GM23338 (cell line): ENCODE data around the gene SALL2. TPM values are rescaled to one million over a fixed set of nuclear protein-coding genes. Genes with fewer than 3 reads are reported as not detected.

ENCODE experiments used
- ATAC-seq: fragments of 200-7000 bp; cut with Tn5 transposase; 3 replicates; pipeline ENCODE4 v1.9.1; 2020
- DNase-seq: peaks from one replicate; pipeline ENCODE4 v3.0.0-alpha.2; 2015; ENCODE audit warnings: low spot score
- H2AFZ ChIP-seq: fragments of 200-600 bp; sonication (generic); 2 replicates; pipeline ENCODE4 v1.8.0; 2016; ENCODE audit warnings: antibody characterized with exemption, mild to moderate bottlenecking, moderate library complexity
- H3F3A ChIP-seq: fragments of 200-600 bp; sonication (generic); replicated peaks from 2 replicates; pipeline ENCODE4 v1.8.0; 2017; ENCODE audit warnings: antibody characterized with exemption, mixed run types, low read depth
- H3K27ac ChIP-seq: fragments of 200-600 bp; sonication (generic); 2 replicates; pipeline ENCODE4 v1.6.1; 2016; ENCODE audit warnings: low read depth
- H3K27me3 ChIP-seq: fragments of 200-600 bp; sonication (generic); 2 replicates; pipeline ENCODE4 v1.8.0; 2016; ENCODE audit warnings: mild to moderate bottlenecking, mixed run types, moderate library complexity; ENCODE audit not compliant: insufficient read depth
- H3K36me3 ChIP-seq: fragments of 200-600 bp; sonication (generic); 2 replicates; pipeline ENCODE4 v1.8.0; 2016; ENCODE audit warnings: mild to moderate bottlenecking; ENCODE audit not compliant: insufficient read depth
- H3K4me1 ChIP-seq: fragments of 200-600 bp; sonication (generic); 2 replicates; pipeline ENCODE4 v1.8.0; 2016; ENCODE audit warnings: mild to moderate bottlenecking, moderate library complexity; ENCODE audit not compliant: insufficient read depth
- H3K4me2 ChIP-seq: fragments of 200-600 bp; sonication (generic); 2 replicates; pipeline ENCODE4 v1.7.1; 2017; ENCODE audit warnings: mixed run types
- H3K4me3 ChIP-seq: fragments of 200-600 bp; sonication (generic); 2 replicates; pipeline ENCODE4 v1.6.1; 2016; ENCODE audit warnings: mixed run types
- H3K79me2 ChIP-seq: fragments of 200-600 bp; sonication (generic); replicated peaks from 2 replicates; pipeline ENCODE4 v1.8.0; 2017; ENCODE audit warnings: mild to moderate bottlenecking; ENCODE audit not compliant: insufficient read depth
- H3K9me2 ChIP-seq: fragments of 200-600 bp; sonication (generic); 2 replicates; pipeline ENCODE4 v1.8.0; 2017; ENCODE audit not compliant: insufficient read depth
- H4K20me1 ChIP-seq: fragments of 200-600 bp; sonication (generic); replicated peaks from 2 replicates; pipeline ENCODE4 v1.8.0; 2017; ENCODE audit warnings: mild to moderate bottlenecking; ENCODE audit not compliant: insufficient read depth
- H3K27ac Mint-ChIP-seq: 2 replicates; pipeline ENCODE4 v1.8.0; 2020; ENCODE audit warnings: inconsistent platforms, mild to moderate bottlenecking, moderate library complexity, mixed read lengths
- H3K27me3 Mint-ChIP-seq: 3 replicates; pipeline ENCODE4 v1.8.0; 2022; ENCODE audit warnings: low read depth, mild to moderate bottlenecking, moderate library complexity, mixed read lengths, inconsistent platforms; ENCODE audit not compliant: insufficient read depth, poor library complexity
- H3K36me3 Mint-ChIP-seq: 3 replicates; pipeline ENCODE4 v1.8.0; 2021; ENCODE audit warnings: low read depth, mild to moderate bottlenecking, inconsistent platforms, moderate library complexity, mixed read lengths
- H3K4me1 Mint-ChIP-seq: 3 replicates; pipeline ENCODE4 v1.8.0; 2020; ENCODE audit warnings: mild to moderate bottlenecking, inconsistent platforms, mixed read lengths
- H3K4me3 Mint-ChIP-seq: 3 replicates; pipeline ENCODE4 v1.8.0; 2021; ENCODE audit warnings: moderate library complexity, mild to moderate bottlenecking, inconsistent platforms, mixed read lengths
- H3K9me3 Mint-ChIP-seq: 3 replicates; pipeline ENCODE4 v1.8.0; 2020; ENCODE audit warnings: moderate library complexity, mild to moderate bottlenecking, inconsistent platforms, mixed read lengths
- CREB1 ChIP-seq: fragments of 250-450 bp; sonication (Bioruptor Pico); IDR thresholded peaks from 2 replicates; pipeline ENCODE4 v1.5.0; 2020; ENCODE audit warnings: low read depth, mild to moderate bottlenecking, moderate library complexity
- CTCF ChIP-seq, 2 experiments: fragments of 200-600 bp in 1 of 2; sonication (generic) in 1 of 2; conservative IDR thresholded peaks; 2 replicates each; pipeline versions ENCODE4 v1.5.1 to v1.6.1; 2016 to 2017; ENCODE audit warnings: antibody characterized with exemption in 2 of 2, low read depth in 2 of 2, mild to moderate bottlenecking in 2 of 2, moderate library complexity in 1 of 2
- ETS1 ChIP-seq: IDR thresholded peaks from 2 replicates; pipeline ENCODE4 v1.6.1; 2016; ENCODE audit warnings: antibody characterized with exemption
- EZH2 ChIP-seq: fragments of 200-600 bp; sonication (generic); IDR thresholded peaks from one replicate; pipeline ENCODE4 v1.8.0; 2017; ENCODE audit warnings: antibody characterized with exemption, mild to moderate bottlenecking, low read depth; ENCODE audit not compliant: unreplicated experiment
- JUNB ChIP-seq: IDR thresholded peaks from one replicate; pipeline ENCODE4 v1.6.1; 2016; ENCODE audit warnings: antibody characterized with exemption; ENCODE audit not compliant: unreplicated experiment
- NANOG ChIP-seq: IDR thresholded peaks from 2 replicates; pipeline ENCODE4 v1.6.1; 2016; ENCODE audit warnings: antibody characterized with exemption, borderline replicate concordance
- POLR2AphosphoS5 ChIP-seq: IDR thresholded peaks from 2 replicates; pipeline ENCODE4 v1.6.1; 2016; ENCODE audit warnings: antibody characterized with exemption, low read depth
- REST ChIP-seq: IDR thresholded peaks from one replicate; pipeline ENCODE4 v1.6.1; 2018; ENCODE audit warnings: antibody characterized with exemption; ENCODE audit not compliant: unreplicated experiment
- ZNF114 ChIP-seq: fragments of 250-450 bp; sonication (Bioruptor Pico); IDR thresholded peaks from 2 replicates; pipeline ENCODE4 v1.5.0; 2020; ENCODE audit warnings: mild to moderate bottlenecking, moderate library complexity
- ZNF331 ChIP-seq: fragments of 250-450 bp; sonication (Bioruptor Pico); IDR thresholded peaks from 2 replicates; pipeline ENCODE4 v1.5.0; 2020; ENCODE audit warnings: low read depth, mild to moderate bottlenecking, moderate library complexity
- ZNF462 ChIP-seq: fragments of 250-450 bp; sonication (Bioruptor Pico); IDR thresholded peaks from 2 replicates; pipeline ENCODE4 v1.5.0; 2020; ENCODE audit warnings: mild to moderate bottlenecking, moderate library complexity
- polyA plus RNA-seq: library from polyadenylated mRNA; unstranded; fragments of >200 nt; fragmentation: Nextera tagmentation; extraction: Ambion mirVana; gene quantifications from 2 replicates; pipeline ENCODE4 v1.2.1, GENCODE V29; 2016
- total RNA-seq: library from RNA; depleted of rRNA; stranded (reverse); fragments of >200 nt; shearing (Covaris generic); gene quantifications from 2 replicates; pipeline ENCODE4 v1.2.3, GENCODE V29; 2014

SALL2 gene
- total and polyA plus RNA-seq, 2 experiments from 2014 or later, result 121 to 281 TPM

- no peak for TF ChIP-seq CREB1 (CRISPR knock-in tag)
- TF ChIP-seq ZNF462, result peak; percentile 80
- TF ChIP-seq ETS1, result no peak
- TF ChIP-seq JUNB, result no peak
Observed at GRCh38 chr14:21526672-21527317, 649 bp upstream of the SALL2 start (continued).

GRCh38 chr14:21525571-21525961 is 580 bp downstream of the SALL2 start:
- ATAC-seq (peak; percentile 21), DNase-seq (peak; percentile 55)
- peaks cover 39% of the 10 kb centered on the region for H3K27me3 Mint-ChIP-seq
- H3K36me3 Mint-ChIP-seq, result peaks cover 72% of the 10 kb centered on the region
- Histone ChIP-seq H3K9me2 (no peaks in the 10 kb centered on the region), H3K4me2 (peak overlapping the region; percentile 85), H3K79me2 (peaks cover 75% of the 10 kb centered on the region), H3K27me3 (no peaks in the 10 kb centered on the region), H3K36me3 (peaks cover 30% of the 10 kb centered on the region), H4K20me1 (peaks cover 20% of the 10 kb centered on the region), H2AFZ (no peak overlapping the region), H3K4me1 (peaks cover 77% of the 10 kb centered on the region), H3K4me3 (peak overlapping the region; percentile 74), H3F3A (peaks cover 33% of the 10 kb centered on the region), H3K27ac (peak overlapping the region; percentile 92)
- H3K27ac Mint-ChIP-seq, result peak overlapping the region; percentile 95
- H3K9me3 Mint-ChIP-seq, result no peaks in the 10 kb centered on the region; the same call in 1 of the 3 replicates
- peak overlapping the region; percentile 83 for H3K4me3 Mint-ChIP-seq
- peaks cover 85% of the 10 kb centered on the region for H3K4me1 Mint-ChIP-seq
- no peak for TF ChIP-seq POLR2AphosphoS5
- no peak for TF ChIP-seq ZNF114 (CRISPR knock-in tag)
- no peak for TF ChIP-seq CTCF (conservative IDR thresholded peaks at IDR 0.05; ENCODE audit: low read depth in 2 of 2)
- no peak for TF ChIP-seq ETS1
- TF ChIP-seq NANOG, result no peak
- no peak for TF ChIP-seq ZNF331 (CRISPR knock-in tag)
- TF ChIP-seq EZH2, result no peak
- TF ChIP-seq REST, result no peak
